Measurements from ENCODE around the gene MAP7D3. TPM values are rescaled to one million over a fixed set of nuclear protein-coding genes. Genes with fewer than 3 reads are reported as not detected.

MAP7D3 gene
- total and polyA plus RNA-seq, 2 of the 8 experiments (the other 6 are each of a cell fraction or from before 2014, with no cell fraction given) = 4.8 to 19.6 TPM

DNA sequence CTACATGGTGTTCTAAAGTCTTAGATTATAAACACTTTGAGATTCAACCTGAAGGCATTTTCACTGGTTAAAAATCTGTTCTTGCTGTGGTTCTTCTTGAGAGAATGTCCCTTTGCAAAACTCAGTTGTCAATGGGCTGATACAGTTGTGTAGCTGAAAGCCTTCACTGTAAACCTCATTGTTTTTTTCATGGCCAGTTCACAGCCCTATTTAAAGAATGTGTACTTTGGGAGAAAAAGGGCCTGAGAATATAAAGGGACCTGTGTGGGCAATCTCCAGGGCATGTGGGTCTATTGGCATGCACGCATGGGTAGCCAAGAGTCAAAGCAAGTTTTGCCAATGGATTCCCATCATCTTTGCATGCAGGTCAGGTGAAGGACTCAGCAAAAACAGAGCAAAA lies 7.8 kb upstream of the MAP7D3 start:
- no peak overlapping the region for H3K4ac ChIP-seq (replicated peaks; ENCODE audit: insufficient read length, low read depth, low read length)
- H4K8ac ChIP-seq (ENCODE audit: extremely low read depth, insufficient read depth, low read length) = no peak overlapping the region
- H4K91ac ChIP-seq (replicated peaks; ENCODE audit: insufficient read length, low read length) = no peak overlapping the region
- 77% methylated on average over 1 of the region's 1 CpG; no CpG with 5 or more reads in 1 of the 2 experiments for WGBS, 2 experiments (ENCODE audit: extremely low coverage in 1 of 2, insufficient coverage in 1 of 2, insufficient read length in 1 of 2, insufficient replicate concordance in 2 of 2, low coverage in 1 of 2, low lambda C conversion rate in 2 of 2, missing lambda C conversion rate in 1 of 2)
- no peak overlapping the region for H3K4me2 ChIP-seq (ENCODE audit: insufficient read depth in 1 of 2, low read depth in 2 of 2, low read length in 2 of 2)
- no peaks in the 10 kb centered on the region for H3K36me3 ChIP-seq (ENCODE audit: control insufficient read depth in 2 of 4, insufficient read depth in 4 of 4, low read length in 3 of 4)
- H3K27ac ChIP-seq (ENCODE audit: low read depth, low read length) = no peak overlapping the region
- H3K18ac ChIP-seq (ENCODE audit: extremely low read depth, low read length) = no peak overlapping the region
- no peak overlapping the region for H2AK5ac ChIP-seq (ENCODE audit: low read depth, low read length)
- no peak overlapping the region for H3K56ac ChIP-seq (replicated peaks; ENCODE audit: insufficient read length, low read depth, low read length)
- H3K4me1 ChIP-seq (replicated peaks in 1 of 4; ENCODE audit: control insufficient read depth in 3 of 4, insufficient read depth in 4 of 4, low read length in 3 of 4) = no peaks in the 10 kb centered on the region
- H4K5ac ChIP-seq (ENCODE audit: insufficient read length, low read depth, low read length) = no peak overlapping the region
- no peak overlapping the region for H2BK20ac ChIP-seq (ENCODE audit: low read length)
- H3K4me3 ChIP-seq (ENCODE audit: extremely low read depth in 1 of 4, insufficient read depth in 2 of 4, low read depth in 3 of 4, low read length in 4 of 4) = no peak overlapping the region
- ChIA-PET CTCF (ENCODE audit: partially characterized antibody) (no interaction called here), POLR2A (ENCODE audit: partially characterized antibody) (no interaction called here)
- no peaks in the 10 kb centered on the region for H3K79me2 ChIP-seq (ENCODE audit: control insufficient read depth in 1 of 2, insufficient read depth in 2 of 2, low read length in 2 of 2)
- no peak overlapping the region for H2BK12ac ChIP-seq (ENCODE audit: low read depth, low read length)
- DNase-seq (ENCODE audit: low read depth in 1 of 2, low spot score in 2 of 2) (no peak), FAIRE-seq (no peak)
- H3K27me3 ChIP-seq (replicated peaks in 1 of 4; ENCODE audit: control insufficient read depth in 3 of 4, extremely low read depth in 1 of 4, insufficient read depth in 3 of 4, low read length in 3 of 4) = no peaks in the 10 kb centered on the region
- H2BK120ac ChIP-seq (replicated peaks; ENCODE audit: low read depth, low read length) = no peak overlapping the region
- H2BK15ac ChIP-seq (ENCODE audit: low read length) = no peak overlapping the region
- H3K9ac ChIP-seq (replicated peaks in 1 of 4; ENCODE audit: extremely low read depth in 1 of 4, low read depth in 3 of 4, low read length in 3 of 4) = no peak overlapping the region
- H2AFZ ChIP-seq (ENCODE audit: low read length) = no peak overlapping the region
- no peak overlapping the region for H3K23ac ChIP-seq (ENCODE audit: insufficient read length)
- no peak overlapping the region for H2BK5ac ChIP-seq (ENCODE audit: low read depth, low read length)
- no peak overlapping the region for H3K14ac ChIP-seq (ENCODE audit: insufficient read length)
- H3K79me1 ChIP-seq (ENCODE audit: low read depth, low read length) = no peaks in the 10 kb centered on the region
- H3K9me3 ChIP-seq (ENCODE audit: insufficient read depth in 2 of 2, low read depth in 1 of 2, low read length in 1 of 2) = no peaks in the 10 kb centered on the region
- H3K23me2 ChIP-seq (ENCODE audit: low read depth, low read length) = no peaks in the 10 kb centered on the region
- H4K20me1 ChIP-seq (replicated peaks in 1 of 2; ENCODE audit: control insufficient read depth in 1 of 2, insufficient read depth in 2 of 2, low read length in 2 of 2) = no peaks in the 10 kb centered on the region
- no peak for TF ChIP-seq JUND (IDR thresholded peaks at IDR 0.05; ENCODE audit: low read length)
- no peak for TF ChIP-seq SP1 (IDR thresholded peaks at IDR 0.05; ENCODE audit: low read depth, low read length)
- no peak for TF ChIP-seq CTCF (IDR thresholded peaks at IDR 0.05; ENCODE audit: control extremely low read depth in 1 of 3, insufficient read depth in 1 of 3, low read depth in 1 of 3, low read length in 3 of 3)
- no peak for TF ChIP-seq YY1 (IDR thresholded peaks at IDR 0.05; ENCODE audit: low read depth, low read length)
- TF ChIP-seq SUZ12 (IDR thresholded peaks at IDR 0.05; ENCODE audit: low read length) = no peak
- TF ChIP-seq CHD1 (IDR thresholded peaks at IDR 0.05; ENCODE audit: low read depth, low read length) = no peak
- TF ChIP-seq CBX5 (IDR thresholded peaks at IDR 0.05; ENCODE audit: low read depth, low read length) = no peak
- TF ChIP-seq EP300 (IDR thresholded peaks at IDR 0.05; ENCODE audit: borderline replicate concordance in 1 of 2, low read depth in 2 of 2, low read length in 2 of 2) = no peak
- TF ChIP-seq FOSL1 (IDR thresholded peaks at IDR 0.05; ENCODE audit: insufficient read depth, low read depth, low read length) = no peak
- no peak for TF ChIP-seq PHF8 (conservative IDR thresholded peaks at IDR 0.05; ENCODE audit: low read depth, low read length)
- TF ChIP-seq SRF (IDR thresholded peaks at IDR 0.05; ENCODE audit: low read depth, low read length) = no peak
- TF ChIP-seq, protein P1, sequence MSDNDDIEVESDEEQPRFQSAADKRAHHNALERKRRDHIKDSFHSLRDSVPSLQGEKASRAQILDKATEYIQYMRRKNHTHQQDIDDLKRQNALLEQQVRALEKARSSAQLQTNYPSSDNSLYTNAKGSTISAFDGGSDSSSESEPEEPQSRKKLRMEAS (IDR thresholded peaks at IDR 0.05) = no peak
- TF ChIP-seq SIX5 (IDR thresholded peaks at IDR 0.05; ENCODE audit: low read depth, low read length) = no peak
